Kidney epithelial cell (primary cell): ENCODE measurements around the gene LZTR1. TPM values are rescaled to one million over a fixed set of nuclear protein-coding genes. Genes with fewer than 3 reads are reported as not detected.
"Not testable (repeated sequence)": the region's sequence is repeated elsewhere in the genome, so short reads cannot be mapped to it uniquely, and the experiment has no call there.

Source experiments
- DNase-seq: peaks from one replicate; pipeline ENCODE4 v3.0.0-alpha.2; 2010; ENCODE audit warnings: low read depth
- H3K27me3 ChIP-seq: 2 replicates; pipeline ENCODE4 v1.6.0; 2011; ENCODE audit warnings: low read length; ENCODE audit not compliant: control insufficient read depth, insufficient read depth
- H3K36me3 ChIP-seq: 2 replicates; pipeline ENCODE4 v1.5.1; 2011; ENCODE audit warnings: low read length; ENCODE audit not compliant: control insufficient read depth, insufficient read depth
- H3K4me3 ChIP-seq: 2 replicates; pipeline ENCODE4 v1.5.1; 2011; ENCODE audit warnings: low read depth, mild to moderate bottlenecking, control low read depth, low read length
- total RNA-seq: library from RNA; depleted of rRNA; stranded (reverse); fragments of >200 nt; gene quantifications from 2 replicates; pipeline ENCODE4 v1.2.3, GENCODE V29; 2015
- TF ChIP-seq, protein P1 (sequence below): IDR thresholded peaks from 2 replicates; pipeline ENCODE4 v1.5.1; 2011; ENCODE audit warnings: mild to moderate bottlenecking, moderate library complexity, low read length, control low read depth, inconsistent platforms; ENCODE audit not compliant: insufficient read depth, poor library complexity, severe bottlenecking

Gene LZTR1
- total RNA-seq, 1 donor from 2014 or later: 45.2 TPM

DNA sequence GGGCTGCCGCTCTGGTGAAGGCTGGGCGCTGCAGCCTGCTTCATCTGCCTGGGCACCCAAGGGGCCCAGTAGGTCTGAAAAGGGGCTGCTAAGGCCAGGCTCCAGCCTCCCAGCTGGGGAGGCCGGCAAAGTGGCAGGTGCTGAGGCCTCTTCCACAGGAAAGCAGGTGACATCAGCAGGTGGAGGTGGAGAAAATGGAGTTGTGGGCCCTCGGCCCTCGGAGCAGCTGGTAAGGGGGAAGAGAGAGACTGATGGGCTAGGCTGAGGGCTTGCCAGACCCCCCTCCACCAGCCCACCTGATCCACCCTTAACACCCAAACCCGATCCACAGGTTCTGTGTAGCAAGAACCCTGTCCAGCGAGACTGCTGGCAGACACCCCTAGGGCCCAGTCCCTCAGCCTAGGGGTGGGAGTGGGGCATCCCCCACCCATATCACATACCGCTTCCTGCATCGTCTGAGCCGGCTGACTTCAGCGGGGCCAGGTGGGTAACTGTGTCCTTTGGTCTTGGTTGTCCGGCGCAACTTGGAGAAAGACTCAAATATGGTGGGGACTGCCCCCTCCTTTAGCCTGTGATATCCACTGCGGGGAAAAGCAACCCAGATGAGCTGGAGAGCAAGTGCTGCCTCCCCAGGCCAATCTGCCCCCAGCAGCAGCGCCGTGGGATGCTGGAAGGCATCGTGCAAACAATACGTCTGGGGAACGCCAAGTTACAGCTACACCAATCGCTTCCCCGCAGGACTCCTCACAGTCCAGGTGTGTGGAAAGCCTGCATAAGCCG is 18.3 kb downstream of the LZTR1 start:
- DNase-seq: no peak
- Histone ChIP-seq H3K27me3 (no peaks in the 10 kb centered on the region), H3K4me3 (peak overlapping the region; percentile 85), H3K36me3 (peaks cover 5% of the 10 kb centered on the region)
- TF ChIP-seq, protein P1, sequence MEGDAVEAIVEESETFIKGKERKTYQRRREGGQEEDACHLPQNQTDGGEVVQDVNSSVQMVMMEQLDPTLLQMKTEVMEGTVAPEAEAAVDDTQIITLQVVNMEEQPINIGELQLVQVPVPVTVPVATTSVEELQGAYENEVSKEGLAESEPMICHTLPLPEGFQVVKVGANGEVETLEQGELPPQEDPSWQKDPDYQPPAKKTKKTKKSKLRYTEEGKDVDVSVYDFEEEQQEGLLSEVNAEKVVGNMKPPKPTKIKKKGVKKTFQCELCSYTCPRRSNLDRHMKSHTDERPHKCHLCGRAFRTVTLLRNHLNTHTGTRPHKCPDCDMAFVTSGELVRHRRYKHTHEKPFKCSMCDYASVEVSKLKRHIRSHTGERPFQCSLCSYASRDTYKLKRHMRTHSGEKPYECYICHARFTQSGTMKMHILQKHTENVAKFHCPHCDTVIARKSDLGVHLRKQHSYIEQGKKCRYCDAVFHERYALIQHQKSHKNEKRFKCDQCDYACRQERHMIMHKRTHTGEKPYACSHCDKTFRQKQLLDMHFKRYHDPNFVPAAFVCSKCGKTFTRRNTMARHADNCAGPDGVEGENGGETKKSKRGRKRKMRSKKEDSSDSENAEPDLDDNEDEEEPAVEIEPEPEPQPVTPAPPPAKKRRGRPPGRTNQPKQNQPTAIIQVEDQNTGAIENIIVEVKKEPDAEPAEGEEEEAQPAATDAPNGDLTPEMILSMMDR: peak; percentile 4

DNA sequence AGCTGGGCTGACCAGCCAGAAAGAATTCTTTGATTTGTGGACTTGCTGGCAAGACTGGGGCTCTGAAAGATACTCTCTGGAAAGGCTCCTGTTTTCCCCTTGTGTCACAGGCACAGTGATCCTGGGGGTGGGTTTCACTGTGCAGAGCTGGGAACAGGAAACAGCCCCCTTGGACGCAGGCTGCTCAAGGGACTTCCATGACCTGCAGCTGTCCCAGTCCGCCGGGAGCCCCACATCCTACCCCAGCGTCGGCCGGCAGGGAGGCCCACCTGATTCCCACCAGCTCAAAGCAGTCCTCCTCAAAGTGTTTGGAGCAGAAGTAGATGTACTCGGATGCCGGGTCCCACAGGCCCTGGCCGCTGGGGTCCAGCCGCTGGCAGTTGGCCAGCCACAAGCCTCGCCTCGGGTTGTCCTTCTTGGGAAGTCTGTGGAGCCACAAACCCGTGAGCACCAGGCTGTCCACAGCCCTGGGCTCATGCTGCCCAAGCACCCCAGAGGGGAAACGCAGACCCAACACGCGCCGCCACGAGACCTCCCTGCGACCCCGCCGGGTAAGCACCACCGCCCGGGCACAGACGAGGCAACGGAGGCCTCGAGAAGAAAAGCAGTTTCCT is 19.0 kb downstream of the LZTR1 start:
- TF ChIP-seq, protein P1: no peak
- H3K4me3 ChIP-seq: peak overlapping the region; percentile 85
- no peak for DNase-seq
- no peaks in the 10 kb centered on the region for H3K27me3 ChIP-seq
- peaks cover 5% of the 10 kb centered on the region for H3K36me3 ChIP-seq

DNA sequence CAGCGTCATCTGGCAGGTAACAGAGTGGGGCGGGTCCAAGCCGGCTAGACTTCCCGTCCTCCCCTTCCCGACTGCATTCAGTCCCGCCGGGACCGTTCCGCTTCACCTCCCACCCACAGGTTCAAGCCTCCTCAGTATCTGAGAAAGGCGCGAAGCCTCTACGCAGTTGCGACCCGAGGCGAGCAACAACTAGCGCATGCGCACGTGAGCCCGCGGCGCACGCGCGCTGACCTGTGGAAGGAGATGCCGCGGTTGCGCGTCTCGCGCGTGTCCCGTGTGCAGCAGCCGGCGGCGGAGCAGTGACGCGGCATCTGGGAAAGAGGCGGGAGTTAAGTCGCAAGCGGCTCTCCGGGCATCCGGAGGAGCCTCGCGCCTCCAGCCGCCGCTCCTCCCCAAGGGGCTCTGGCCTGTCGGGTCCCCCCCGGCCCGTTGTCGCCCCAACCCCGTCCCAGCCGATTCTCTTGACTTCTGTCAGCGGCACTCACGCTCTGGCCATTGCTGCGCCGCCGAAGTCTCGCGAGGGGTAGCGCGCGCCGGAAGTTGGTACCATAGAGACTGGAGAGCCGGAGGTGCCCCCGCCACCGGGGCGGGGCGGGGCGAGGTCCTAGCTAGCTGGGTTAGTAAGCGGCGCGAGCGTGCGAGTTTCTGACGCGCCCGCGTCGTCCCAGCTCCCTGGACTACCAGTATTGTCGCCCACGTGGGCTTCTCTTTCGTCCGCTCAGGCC is 19.7 kb downstream of the LZTR1 start, which contains the start of gene THAP7:
Gene THAP7 (minus strand): TSS at position 518 of the 725 bp plus-strand sequence. CDS start 207 bp downstream, at position 311.
- H3K4me3 ChIP-seq: peak within 1 kb of the TSS; percentile 85
- no peaks in the 10 kb centered on the region for H3K27me3 ChIP-seq
- peaks cover 5% of the 10 kb centered on the region for H3K36me3 ChIP-seq
- peak; percentile 73 for DNase-seq
- TF ChIP-seq, protein P1: no peak

DNA sequence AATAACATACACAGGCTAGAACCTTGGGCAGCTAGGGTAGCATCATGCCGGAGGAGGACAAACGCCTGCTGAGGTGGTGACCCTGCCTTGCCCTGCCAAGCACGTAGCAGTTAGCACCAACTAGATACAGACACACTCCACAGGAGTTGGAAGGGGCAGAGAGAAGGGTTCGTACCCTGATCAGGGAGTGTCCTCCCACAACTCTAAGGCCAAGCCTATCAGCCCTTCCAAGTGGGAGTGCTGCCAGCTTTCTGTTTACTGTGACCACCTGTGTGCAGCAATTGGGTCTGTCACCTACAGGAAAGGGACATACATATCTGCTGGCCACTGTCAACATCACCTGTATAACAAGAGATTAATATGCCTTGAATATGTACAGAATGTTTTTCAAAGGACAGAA is 21.7 kb downstream of the LZTR1 start:
- Histone ChIP-seq H3K27me3 (no peaks in the 10 kb centered on the region), H3K36me3 (peaks cover 2% of the 10 kb centered on the region), H3K4me3 (no peak overlapping the region)
- DNase-seq: no peak
- TF ChIP-seq, protein P1: no peak

DNA sequence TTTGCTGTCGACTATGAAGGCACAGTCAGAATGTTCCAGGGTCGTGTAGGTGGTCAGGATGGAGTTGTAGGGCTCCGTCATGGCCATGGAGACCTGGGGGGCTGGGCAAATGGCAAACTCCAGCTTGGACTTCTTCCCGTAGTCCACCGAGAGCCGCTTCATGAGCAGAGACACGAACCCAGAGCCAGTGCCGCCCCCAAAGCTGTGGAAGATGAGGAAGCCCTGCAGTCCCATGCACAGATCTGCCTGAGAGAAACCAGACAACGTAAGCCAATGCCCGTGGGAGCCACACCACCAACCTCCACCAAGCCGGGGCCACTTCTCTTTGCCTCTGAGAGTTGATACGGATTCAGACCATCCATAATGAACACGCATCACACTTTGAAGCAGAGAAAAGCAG is 27.1 kb downstream of the LZTR1 start:
- H3K4me3 ChIP-seq, H3K36me3 ChIP-seq, H3K27me3 ChIP-seq, DNase-seq: not testable (repeated sequence)
